ENCODE results near the gene KAZN.

GRCh38 chr1:14626869-14627607, 28.6 kb downstream of the KAZN start:
- no peak for TF ChIP-seq RAD21 (IDR thresholded peaks at IDR 0.05; ENCODE audit: low read length)
- TF ChIP-seq FOXM1 (IDR thresholded peaks at IDR 0.05; ENCODE audit: low read depth) = no peak
- TF ChIP-seq CTCF (IDR thresholded peaks at IDR 0.05) = no peak
- no peak for TF ChIP-seq CHD2 (IDR thresholded peaks at IDR 0.05; ENCODE audit: low read length, partially characterized antibody)
- TF ChIP-seq GABPA (IDR thresholded peaks at IDR 0.05; ENCODE audit: low read depth) = no peak
- TF ChIP-seq TCF12 (IDR thresholded peaks at IDR 0.05) = no peak
- TF ChIP-seq TAF1 (IDR thresholded peaks at IDR 0.05; ENCODE audit: borderline replicate concordance, low read depth, low read length) = no peak
